Suprapubic skin (tissue), 4 donors: ENCODE results near the gene HIKESHI. TPM values are rescaled to one million over a fixed set of nuclear protein-coding genes. Genes with fewer than 3 reads are reported as not detected.
A peak's percentile ranks its signal among the peaks of the same experiment; 100 is the strongest.

Experiments used
- DNase-seq, 2 donors: peaks; one replicate each; pipeline ENCODE4 v3.0.0-alpha.2; 2019; ENCODE audit warnings: low spot score in 2 of 2
- H3K27ac ChIP-seq: fragments of 200-600 bp; sonication (generic); one replicate; pipeline ENCODE4 v1.5.1; 2019
- H3K27me3 ChIP-seq: fragments of 200-600 bp; sonication (generic); one replicate; pipeline ENCODE4 v1.5.1; 2019
- H3K36me3 ChIP-seq: fragments of 200-600 bp; sonication (generic); one replicate; pipeline ENCODE4 v1.5.1; 2019
- H3K4me1 ChIP-seq: fragments of 200-600 bp; sonication (generic); one replicate; pipeline ENCODE4 v1.5.1; 2019
- H3K4me3 ChIP-seq: fragments of 200-600 bp; sonication (generic); one replicate; pipeline ENCODE4 v1.5.1; 2019; ENCODE audit warnings: mild to moderate bottlenecking
- H3K9me3 ChIP-seq: fragments of 200-600 bp; sonication (generic); one replicate; pipeline ENCODE4 v1.5.1; 2019
- EP300 ChIP-seq: sonication (generic); formaldehyde crosslinking; IDR thresholded peaks from one replicate; pipeline ENCODE4 v1.6.1; 2017; ENCODE audit warnings: antibody characterized with exemption
- POLR2A ChIP-seq, 2 donors: fragments of 450-650 bp; IDR thresholded peaks; one replicate each; pipeline ENCODE4 v1.6.1; 2017; ENCODE audit warnings: antibody characterized with exemption in 2 of 2, mild to moderate bottlenecking in 2 of 2, moderate library complexity in 2 of 2
- POLR2AphosphoS5 ChIP-seq, 3 donors: sonication (generic); formaldehyde crosslinking; IDR thresholded peaks; one replicate each; pipeline ENCODE4 v1.6.1; 2017; ENCODE audit warnings: antibody characterized with exemption in 3 of 3
- WGBS: methylation state at CpG from one replicate; pipeline ENCODE4 v1.1.5; 2018; 5-methylcytosine and 5-hydroxymethylcytosine counted together
- total RNA-seq, 4 donors: library from RNA; depleted of rRNA; stranded (reverse); fragments of >200 nt; gene quantifications; one replicate each; pipeline ENCODE4 v1.1.0, GENCODE V29; 2016
- TF ChIP-seq, protein P1 (sequence below), 2 donors: fragments of 200-600 bp in 1 of 2; fragments of 450-650 bp in 1 of 2; sonication (generic) in 1 of 2; IDR thresholded peaks; one replicate each; pipeline ENCODE4 v1.5.1; 2016 to 2019; ENCODE audit warnings: antibody characterized with exemption in 2 of 2, mild to moderate bottlenecking in 1 of 2, moderate library complexity in 1 of 2

The HIKESHI gene, protein sequence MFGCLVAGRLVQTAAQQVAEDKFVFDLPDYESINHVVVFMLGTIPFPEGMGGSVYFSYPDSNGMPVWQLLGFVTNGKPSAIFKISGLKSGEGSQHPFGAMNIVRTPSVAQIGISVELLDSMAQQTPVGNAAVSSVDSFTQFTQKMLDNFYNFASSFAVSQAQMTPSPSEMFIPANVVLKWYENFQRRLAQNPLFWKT
- 10 to 100 TPM; 20.7 to 34.4 (median 29.3) TPM for total RNA-seq

GRCh38 chr11:86302092-86302793, at the start of gene HIKESHI:
Gene HIKESHI, plus strand, starts transcription at chr11:86302240. Its CDS starts 209 bp downstream, at chr11:86302449.
- Histone ChIP-seq H3K9me3 (no peaks in the 10 kb centered on the region), H3K27me3 (no peaks in the 10 kb centered on the region), H3K4me3 (peak within 1 kb of the TSS; percentile 95), H3K36me3 (no peaks in the 10 kb centered on the region), H3K4me1 (peaks cover 18% of the 10 kb centered on the region), H3K27ac (peak within 1 kb of the TSS; percentile 89)
- peak; percentile 100 for DNase-seq
- WGBS: 0% methylated on average over 19 of the region's 30 CpGs
- TF ChIP-seq, protein P1, sequence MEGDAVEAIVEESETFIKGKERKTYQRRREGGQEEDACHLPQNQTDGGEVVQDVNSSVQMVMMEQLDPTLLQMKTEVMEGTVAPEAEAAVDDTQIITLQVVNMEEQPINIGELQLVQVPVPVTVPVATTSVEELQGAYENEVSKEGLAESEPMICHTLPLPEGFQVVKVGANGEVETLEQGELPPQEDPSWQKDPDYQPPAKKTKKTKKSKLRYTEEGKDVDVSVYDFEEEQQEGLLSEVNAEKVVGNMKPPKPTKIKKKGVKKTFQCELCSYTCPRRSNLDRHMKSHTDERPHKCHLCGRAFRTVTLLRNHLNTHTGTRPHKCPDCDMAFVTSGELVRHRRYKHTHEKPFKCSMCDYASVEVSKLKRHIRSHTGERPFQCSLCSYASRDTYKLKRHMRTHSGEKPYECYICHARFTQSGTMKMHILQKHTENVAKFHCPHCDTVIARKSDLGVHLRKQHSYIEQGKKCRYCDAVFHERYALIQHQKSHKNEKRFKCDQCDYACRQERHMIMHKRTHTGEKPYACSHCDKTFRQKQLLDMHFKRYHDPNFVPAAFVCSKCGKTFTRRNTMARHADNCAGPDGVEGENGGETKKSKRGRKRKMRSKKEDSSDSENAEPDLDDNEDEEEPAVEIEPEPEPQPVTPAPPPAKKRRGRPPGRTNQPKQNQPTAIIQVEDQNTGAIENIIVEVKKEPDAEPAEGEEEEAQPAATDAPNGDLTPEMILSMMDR (IDR thresholded peaks at IDR 0.05): no peak
- TF ChIP-seq EP300: no peak
- peak in 1 of 2 donors; percentile 48 for TF ChIP-seq POLR2A (IDR thresholded peaks at IDR 0.05)
- TF ChIP-seq POLR2AphosphoS5 (IDR thresholded peaks at IDR 0.05): peak in 2 of 3 donors; percentile 49 to 80

- no peak for DNase-seq
- WGBS: 88% methylated on average over 1 of the region's 1 CpG
- no peak overlapping the region for H3K4me3 ChIP-seq
- peaks cover 39% of the 10 kb centered on the region for H3K36me3 ChIP-seq
- H3K27ac ChIP-seq: no peak overlapping the region
- H3K4me1 ChIP-seq: peaks cover 5% of the 10 kb centered on the region
- no peaks in the 10 kb centered on the region for H3K27me3 ChIP-seq
- H3K9me3 ChIP-seq: no peaks in the 10 kb centered on the region
- TF ChIP-seq POLR2A (IDR thresholded peaks at IDR 0.05) (no peak), POLR2AphosphoS5 (IDR thresholded peaks at IDR 0.05) (no peak), EP300 (no peak)
- TF ChIP-seq, protein P1 (IDR thresholded peaks at IDR 0.05): no peak
Measured at GRCh38 chr11:86255896-86256295, 46.1 kb upstream of the HIKESHI start.

GRCh38 chr11:86256608-86257007, 45.4 kb upstream of the HIKESHI start:
- no peaks in the 10 kb centered on the region for H3K4me1 ChIP-seq
- H3K4me3 ChIP-seq: no peak overlapping the region
- TF ChIP-seq EP300 (no peak), POLR2A (IDR thresholded peaks at IDR 0.05) (no peak), POLR2AphosphoS5 (IDR thresholded peaks at IDR 0.05) (no peak)
- TF ChIP-seq, protein P1 (IDR thresholded peaks at IDR 0.05): no peak
- no peaks in the 10 kb centered on the region for H3K27me3 ChIP-seq
- H3K36me3 ChIP-seq: peaks cover 46% of the 10 kb centered on the region
- DNase-seq: no peak
- H3K27ac ChIP-seq: no peak overlapping the region
- WGBS: 83% methylated on average over 6 of the region's 6 CpGs
- no peaks in the 10 kb centered on the region for H3K9me3 ChIP-seq

DNA sequence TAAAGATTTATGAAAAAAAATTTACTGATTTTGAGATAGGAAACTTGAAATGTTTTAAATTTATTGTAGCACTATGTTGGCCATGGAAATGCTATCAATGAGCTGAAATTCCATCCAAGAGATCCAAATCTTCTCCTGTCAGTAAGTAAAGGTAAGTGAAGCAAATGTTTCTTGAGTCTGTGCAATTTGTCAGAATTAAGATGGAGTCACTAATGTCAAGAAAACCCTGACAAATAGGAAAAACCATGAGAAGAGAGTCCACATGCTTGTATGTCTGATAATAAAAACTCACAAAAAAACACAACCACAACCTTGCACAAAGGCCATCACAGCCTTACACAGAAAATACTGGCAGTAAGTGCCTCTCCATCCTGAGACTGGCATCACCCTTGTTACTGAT, 44.6 kb upstream of the HIKESHI start:
- no peaks in the 10 kb centered on the region for H3K4me1 ChIP-seq
- no peaks in the 10 kb centered on the region for H3K27me3 ChIP-seq
- DNase-seq: no peak
- no peak for TF ChIP-seq POLR2A (IDR thresholded peaks at IDR 0.05)
- H3K27ac ChIP-seq: no peak overlapping the region
- no peak overlapping the region for H3K4me3 ChIP-seq
- H3K9me3 ChIP-seq: no peaks in the 10 kb centered on the region
- peaks cover 54% of the 10 kb centered on the region for H3K36me3 ChIP-seq

DNA sequence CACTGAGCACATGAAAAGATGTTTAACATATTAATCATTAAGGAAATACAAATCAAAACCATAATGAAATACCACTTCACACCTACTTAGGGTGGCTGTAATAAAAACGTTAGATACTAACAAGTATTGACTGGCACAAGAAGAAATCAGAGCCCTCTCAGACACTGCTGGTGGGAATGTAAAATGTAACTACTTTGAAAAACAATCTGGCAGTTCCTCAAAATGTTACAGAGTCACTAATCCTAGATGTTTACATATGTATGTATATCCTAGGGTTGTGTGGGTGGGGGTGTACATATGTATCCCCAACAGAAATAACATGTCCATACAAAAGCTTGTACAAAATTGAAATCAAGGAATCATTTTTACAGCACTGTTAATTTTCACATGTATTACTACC, 42.3 kb upstream of the HIKESHI start:
- 23% methylated on average over 1 of the region's 1 CpG for WGBS
- no peaks in the 10 kb centered on the region for H3K4me1 ChIP-seq
- no peaks in the 10 kb centered on the region for H3K9me3 ChIP-seq
- H3K27ac ChIP-seq: no peak overlapping the region
- peaks cover 73% of the 10 kb centered on the region for H3K36me3 ChIP-seq
- TF ChIP-seq, protein P1 (IDR thresholded peaks at IDR 0.05): no peak
- no peak for TF ChIP-seq EP300
- no peak for DNase-seq
- H3K27me3 ChIP-seq: no peaks in the 10 kb centered on the region
- H3K4me3 ChIP-seq: no peak overlapping the region
